Measurements from ENCODE around the gene ASB4. TPM values are rescaled to one million over a fixed set of nuclear protein-coding genes. Genes with fewer than 3 reads are reported as not detected.

The ASB4 gene
- polyA plus RNA-seq, 2 of the 4 experiments (the other 2 are of a cell fraction) = 1.4 to 3.1 TPM

GRCh38 chr7:95545007-95545615, 59.4 kb downstream of the ASB4 start:
- ChIA-PET POLR2A (interaction anchor here (0.6 to 1.0 kb wide), 3 partner anchors 141 to 1108 kb away, joined by 3 to 9 read pairs (median 4); no protein-coding TSS in a partner anchor), CTCF (interaction anchor here (0.7 to 9.5 kb wide), 25 partner anchors 9 to 155 kb away, joined by 3 to 146 read pairs (median 4); no protein-coding TSS in a partner anchor)
- 1% methylated on average over 3 of the region's 3 CpGs for WGBS (ENCODE audit: missing lambda C conversion rate)
- ATAC-seq = peak; percentile 92 to 95
- DNase-seq (ENCODE audit: low read depth in 1 of 2, low spot score in 1 of 2) = peak; percentile 68 to 71
- FAIRE-seq = peak; percentile 49
- Histone ChIP-seq H3K27ac (peak overlapping the region; percentile 67), H3K4me3 (peak overlapping the region; percentile 34), H3K4me1 (peaks cover 24% of the 10 kb centered on the region), H3K4me2 (peak overlapping the region; percentile 73), H3K9me3 (no peaks in the 10 kb centered on the region)
- TF ChIP-seq RCOR1 (IDR thresholded peaks at IDR 0.05; ENCODE audit: low read depth, low read length) (no peak), KDM5A (IDR thresholded peaks at IDR 0.05) (no peak), EP300 (IDR thresholded peaks at IDR 0.05) (no peak), CEBPB (IDR thresholded peaks at IDR 0.05) (0 out of 4 replicates have a peak, but pooled peaks of 1 of the 2 experiments have one; percentile 5), RARB (CRISPR knock-in tag; IDR thresholded peaks at IDR 0.05) (no peak), TFCP2L1 (CRISPR knock-in tag; IDR thresholded peaks at IDR 0.05) (no peak), GATA3 (IDR thresholded peaks at IDR 0.05; ENCODE audit: borderline replicate concordance) (no peak), FOSL2 (IDR thresholded peaks at IDR 0.05) (no peak), FOSL2 (CRISPR knock-in tag; IDR thresholded peaks at IDR 0.05) (peak; percentile 92), CBX8 (IDR thresholded peaks at IDR 0.05) (no peak), TP53 (CRISPR knock-in tag; IDR thresholded peaks at IDR 0.05) (no peak), MYC (IDR thresholded peaks at IDR 0.05; ENCODE audit: borderline replicate concordance, low read length) (no peak), CHD2 (IDR thresholded peaks at IDR 0.05; ENCODE audit: low read length, partially characterized antibody) (no peak), POLR2AphosphoS2 (conservative IDR thresholded peaks at IDR 0.05; ENCODE audit: low read length) (no peak), MAX (IDR thresholded peaks at IDR 0.05) (no peak), HEYL (CRISPR knock-in tag; IDR thresholded peaks at IDR 0.05) (no peak), REST (IDR thresholded peaks at IDR 0.05) (no peak), POLR2A (IDR thresholded peaks at IDR 0.05; ENCODE audit: low read length) (no peak), ZNF302 (CRISPR knock-in tag; IDR thresholded peaks at IDR 0.05) (no peak), RAD21 (conservative IDR thresholded peaks at IDR 0.05 in 1 of 2, IDR thresholded peaks at IDR 0.05 in 1 of 2) (peak; percentile 73 to 76), ATOH8 (CRISPR knock-in tag; IDR thresholded peaks at IDR 0.05; ENCODE audit: low read depth) (no peak), KDM1A (IDR thresholded peaks at IDR 0.05; ENCODE audit: low read depth) (no peak), CHD4 (IDR thresholded peaks at IDR 0.05; ENCODE audit: borderline replicate concordance) (no peak), SMC3 (IDR thresholded peaks at IDR 0.05) (peak; percentile 75), EHF (CRISPR knock-in tag; IDR thresholded peaks at IDR 0.05) (no peak), MAFK (IDR thresholded peaks at IDR 0.05; ENCODE audit: partially characterized antibody) (no peak), CTCF (IDR thresholded peaks at IDR 0.05) (peak; percentile 70), BCL3 (IDR thresholded peaks at IDR 0.05) (no peak), BHLHE40 (IDR thresholded peaks at IDR 0.05; ENCODE audit: low read depth, low read length) (no peak), HES2 (IDR thresholded peaks at IDR 0.05) (no peak)
